WTC11 (cell line): ENCODE results near the gene RASA2.

Source experiments
- ATF3 ChIP-seq: sonication (generic); formaldehyde crosslinking; conservative IDR thresholded peaks from 2 replicates; pipeline ENCODE4 v1.8.1; 2022; ENCODE audit warnings: mild to moderate bottlenecking, missing genetic modification reagents
- CREM ChIP-seq: sonication (generic); formaldehyde crosslinking; IDR thresholded peaks from 2 replicates; pipeline ENCODE4 v1.8.1; 2022; ENCODE audit warnings: mild to moderate bottlenecking, missing genetic modification reagents, moderate library complexity
- GRHL2 ChIP-seq: fragments of 250-450 bp; sonication (Bioruptor Pico); IDR thresholded peaks from 2 replicates; pipeline ENCODE4 v1.8.0; 2022; ENCODE audit warnings: mild to moderate bottlenecking, moderate library complexity; ENCODE audit not compliant: insufficient replicate concordance, severe bottlenecking
- JUN ChIP-seq: sonication (generic); formaldehyde crosslinking; IDR thresholded peaks from 2 replicates; pipeline ENCODE4 v1.8.0; 2023; ENCODE audit warnings: mild to moderate bottlenecking, missing genetic modification reagents
- KAT7 ChIP-seq: sonication (generic); formaldehyde crosslinking; IDR thresholded peaks from 2 replicates; pipeline ENCODE4 v1.8.1; 2023; ENCODE audit warnings: missing genetic modification reagents, mild to moderate bottlenecking, borderline replicate concordance
- MLX ChIP-seq: sonication (generic); formaldehyde crosslinking; IDR thresholded peaks from 2 replicates; pipeline ENCODE4 v1.8.1; 2023; ENCODE audit warnings: mild to moderate bottlenecking, missing genetic modification reagents, moderate library complexity
- TP53 ChIP-seq: sonication (generic); formaldehyde crosslinking; IDR thresholded peaks from 2 replicates; pipeline ENCODE4 v1.8.1; 2023; ENCODE audit warnings: mild to moderate bottlenecking, missing genetic modification reagents
- USF2 ChIP-seq: sonication (generic); formaldehyde crosslinking; IDR thresholded peaks from 2 replicates; pipeline ENCODE4 v1.8.1; 2023; ENCODE audit warnings: mild to moderate bottlenecking, missing genetic modification reagents, moderate library complexity
- ZNF423 ChIP-seq: fragments of 250-450 bp; sonication (Bioruptor Pico); IDR thresholded peaks from 2 replicates; pipeline ENCODE4 v2.1.2; 2022; ENCODE audit warnings: mild to moderate bottlenecking, moderate library complexity
- TF ChIP-seq, protein P1 (sequence below): fragments of 200-600 bp; IDR thresholded peaks from 2 replicates; pipeline ENCODE4 v1.8.0; 2022; ENCODE audit warnings: antibody characterized with exemption

- no peak for TF ChIP-seq CREM (CRISPR knock-in tag)
- TF ChIP-seq ZNF423 (CRISPR knock-in tag) = no peak
- TF ChIP-seq MLX = no peak
- TF ChIP-seq GRHL2 (CRISPR knock-in tag) = no peak
- TF ChIP-seq USF2 = no peak
- TF ChIP-seq ATF3 = no peak
- TF ChIP-seq, protein P1, sequence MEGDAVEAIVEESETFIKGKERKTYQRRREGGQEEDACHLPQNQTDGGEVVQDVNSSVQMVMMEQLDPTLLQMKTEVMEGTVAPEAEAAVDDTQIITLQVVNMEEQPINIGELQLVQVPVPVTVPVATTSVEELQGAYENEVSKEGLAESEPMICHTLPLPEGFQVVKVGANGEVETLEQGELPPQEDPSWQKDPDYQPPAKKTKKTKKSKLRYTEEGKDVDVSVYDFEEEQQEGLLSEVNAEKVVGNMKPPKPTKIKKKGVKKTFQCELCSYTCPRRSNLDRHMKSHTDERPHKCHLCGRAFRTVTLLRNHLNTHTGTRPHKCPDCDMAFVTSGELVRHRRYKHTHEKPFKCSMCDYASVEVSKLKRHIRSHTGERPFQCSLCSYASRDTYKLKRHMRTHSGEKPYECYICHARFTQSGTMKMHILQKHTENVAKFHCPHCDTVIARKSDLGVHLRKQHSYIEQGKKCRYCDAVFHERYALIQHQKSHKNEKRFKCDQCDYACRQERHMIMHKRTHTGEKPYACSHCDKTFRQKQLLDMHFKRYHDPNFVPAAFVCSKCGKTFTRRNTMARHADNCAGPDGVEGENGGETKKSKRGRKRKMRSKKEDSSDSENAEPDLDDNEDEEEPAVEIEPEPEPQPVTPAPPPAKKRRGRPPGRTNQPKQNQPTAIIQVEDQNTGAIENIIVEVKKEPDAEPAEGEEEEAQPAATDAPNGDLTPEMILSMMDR = no peak
- no peak for TF ChIP-seq JUN
- no peak for TF ChIP-seq TP53 (CRISPR knock-in tag)
- no peak for TF ChIP-seq KAT7 (CRISPR knock-in tag)
These were observed 21.6 kb upstream of the RASA2 start for GRCh38 chr3:141465221-141465620.
